WERI-Rb-1 (cell line): ENCODE data around the gene RSPH1.

Source experiments
- DNase-seq: peaks from one replicate; pipeline ENCODE4 v3.0.0-alpha.2; 2020
- H3K27ac ChIP-seq: fragments of 250-450 bp; sonication (Bioruptor Pico); 2 replicates; pipeline ENCODE4 v1.5.1; 2020; ENCODE audit warnings: mild to moderate bottlenecking, moderate library complexity
- H3K27me3 ChIP-seq: fragments of 250-450 bp; sonication (Bioruptor Pico); 2 replicates; pipeline ENCODE4 v1.5.1; 2021; ENCODE audit warnings: mild to moderate bottlenecking, low read depth, moderate library complexity; ENCODE audit not compliant: insufficient read depth, severe bottlenecking
- H3K36me3 ChIP-seq: fragments of 250-450 bp; sonication (Bioruptor Pico); 2 replicates; pipeline ENCODE4 v1.5.1; 2020; ENCODE audit warnings: mild to moderate bottlenecking, moderate library complexity
- H3K4me3 ChIP-seq: 2 replicates; pipeline ENCODE4 v1.5.1; 2011; ENCODE audit warnings: low read depth, mild to moderate bottlenecking, control low read depth, low read length
- H3K9me3 ChIP-seq: fragments of 250-450 bp; sonication (Bioruptor Pico); 2 replicates; pipeline ENCODE4 v1.5.1; 2021; ENCODE audit warnings: mild to moderate bottlenecking, moderate library complexity; ENCODE audit not compliant: severe bottlenecking
- CTCF ChIP-seq: IDR thresholded peaks from 2 replicates; pipeline ENCODE4 v1.5.1; 2011; ENCODE audit warnings: low read depth, mild to moderate bottlenecking, control low read depth, inconsistent platforms, low read length

RSPH1 gene

GRCh38 chr21:42542596-42542995 lies 46.6 kb upstream of the RSPH1 start:
- no peaks in the 10 kb centered on the region for H3K36me3 ChIP-seq
- no peak for TF ChIP-seq CTCF
- no peak overlapping the region for H3K4me3 ChIP-seq
- H3K27me3 ChIP-seq: no peaks in the 10 kb centered on the region
- H3K9me3 ChIP-seq: no peaks in the 10 kb centered on the region
- DNase-seq: no peak
- no peak overlapping the region for H3K27ac ChIP-seq

- no peak for DNase-seq
- no peak for TF ChIP-seq CTCF
- H3K4me3 ChIP-seq: no peak overlapping the region
- no peaks in the 10 kb centered on the region for H3K9me3 ChIP-seq
- no peaks in the 10 kb centered on the region for H3K36me3 ChIP-seq
- no peak overlapping the region for H3K27ac ChIP-seq
- H3K27me3 ChIP-seq: no peaks in the 10 kb centered on the region
Observed at GRCh38 chr21:42542196-42542595, 46.2 kb upstream of the RSPH1 start.

GRCh38 chr21:42541618-42542017 lies 45.6 kb upstream of the RSPH1 start:
- Histone ChIP-seq H3K9me3 (no peaks in the 10 kb centered on the region), H3K4me3 (no peak overlapping the region), H3K27me3 (no peaks in the 10 kb centered on the region), H3K36me3 (no peaks in the 10 kb centered on the region), H3K27ac (no peak overlapping the region)
- no peak for DNase-seq
- no peak for TF ChIP-seq CTCF

- Histone ChIP-seq H3K36me3 (no peaks in the 10 kb centered on the region), H3K4me3 (no peak overlapping the region)
- no peak for TF ChIP-seq CTCF
Observed at GRCh38 chr21:42541174-42541573, 45.1 kb upstream of the RSPH1 start.

GRCh38 chr21:42540396-42540795 lies 44.4 kb upstream of the RSPH1 start:
- Histone ChIP-seq H3K4me3 (no peak overlapping the region), H3K36me3 (no peaks in the 10 kb centered on the region), H3K27me3 (no peaks in the 10 kb centered on the region), H3K9me3 (no peaks in the 10 kb centered on the region), H3K27ac (no peak overlapping the region)
- TF ChIP-seq CTCF: no peak
- DNase-seq: no peak

More at GRCh38 chr21:42541174-42541573, 45.1 kb upstream of the RSPH1 start:
- Histone ChIP-seq H3K9me3 (no peaks in the 10 kb centered on the region), H3K27ac (no peak overlapping the region), H3K27me3 (no peaks in the 10 kb centered on the region)
- DNase-seq: no peak

- no peaks in the 10 kb centered on the region for H3K36me3 ChIP-seq
- TF ChIP-seq CTCF: peak; percentile 67
- H3K27ac ChIP-seq: no peak overlapping the region
- no peaks in the 10 kb centered on the region for H3K27me3 ChIP-seq
- H3K4me3 ChIP-seq: no peak overlapping the region
- DNase-seq: peak; percentile 71
- H3K9me3 ChIP-seq: no peaks in the 10 kb centered on the region
Observed at GRCh38 chr21:42539931-42540343, 43.9 kb upstream of the RSPH1 start.
